Measurements from ENCODE around the gene TYMP.

DNA sequence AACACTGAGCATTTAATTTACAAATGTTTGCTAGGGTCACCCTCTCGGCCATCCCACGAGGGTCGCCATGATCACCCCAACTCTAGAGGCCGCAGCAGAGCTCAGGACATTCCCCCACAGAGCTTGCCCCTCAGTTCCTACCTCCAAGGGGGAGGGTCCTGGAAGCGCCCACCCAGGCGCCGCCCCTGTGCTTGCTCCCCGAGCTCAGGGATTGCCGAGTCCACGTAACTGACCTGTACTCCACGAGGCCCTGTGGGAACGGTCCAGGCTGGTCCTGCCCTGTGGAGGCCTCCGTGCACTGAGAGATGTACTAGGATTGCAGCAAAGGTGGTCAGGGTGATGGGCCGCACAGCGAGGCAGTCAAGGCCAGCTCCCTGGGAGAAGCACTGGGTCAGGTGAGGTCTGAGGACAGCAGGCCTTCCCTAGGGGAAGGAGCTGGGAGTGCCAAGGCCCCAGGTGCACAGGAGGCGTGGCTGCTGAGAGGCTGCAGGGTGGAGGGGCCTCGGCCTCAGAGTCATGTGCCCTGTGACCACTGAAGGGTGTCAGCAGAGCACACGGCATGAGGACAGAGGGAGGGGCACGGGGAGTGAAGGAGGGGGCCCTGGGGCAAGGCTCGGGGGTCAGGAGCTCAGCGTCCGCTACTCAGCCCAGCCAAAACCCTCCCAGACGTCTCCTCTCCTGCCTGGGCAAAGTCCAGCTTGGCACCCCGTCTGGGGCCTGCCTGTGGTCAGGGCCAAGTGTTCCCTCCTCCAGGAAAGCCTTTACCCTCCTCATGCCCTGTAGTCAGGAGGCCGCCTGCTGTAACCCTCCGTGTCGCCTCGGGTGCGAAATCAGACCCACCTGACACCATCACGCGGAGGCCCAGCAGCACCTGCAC, 45.6 kb downstream of the TYMP start:
- TF ChIP-seq SIN3A (IDR thresholded peaks at IDR 0.05; ENCODE audit: borderline replicate concordance, low read depth, low read length) (no peak), GABPA (IDR thresholded peaks at IDR 0.05; ENCODE audit: low read depth) (no peak), RAD21 (IDR thresholded peaks at IDR 0.05; ENCODE audit: low read length) (no peak), EZH2phosphoT487 (IDR thresholded peaks at IDR 0.05; ENCODE audit: borderline replicate concordance, low read depth) (no peak), YY1 (IDR thresholded peaks at IDR 0.05; ENCODE audit: low read depth) (no peak), EP300 (IDR thresholded peaks at IDR 0.05; ENCODE audit: borderline replicate concordance in 1 of 2, low read depth in 1 of 2, low read length in 1 of 2) (no peak)
- TF ChIP-seq, protein P1, sequence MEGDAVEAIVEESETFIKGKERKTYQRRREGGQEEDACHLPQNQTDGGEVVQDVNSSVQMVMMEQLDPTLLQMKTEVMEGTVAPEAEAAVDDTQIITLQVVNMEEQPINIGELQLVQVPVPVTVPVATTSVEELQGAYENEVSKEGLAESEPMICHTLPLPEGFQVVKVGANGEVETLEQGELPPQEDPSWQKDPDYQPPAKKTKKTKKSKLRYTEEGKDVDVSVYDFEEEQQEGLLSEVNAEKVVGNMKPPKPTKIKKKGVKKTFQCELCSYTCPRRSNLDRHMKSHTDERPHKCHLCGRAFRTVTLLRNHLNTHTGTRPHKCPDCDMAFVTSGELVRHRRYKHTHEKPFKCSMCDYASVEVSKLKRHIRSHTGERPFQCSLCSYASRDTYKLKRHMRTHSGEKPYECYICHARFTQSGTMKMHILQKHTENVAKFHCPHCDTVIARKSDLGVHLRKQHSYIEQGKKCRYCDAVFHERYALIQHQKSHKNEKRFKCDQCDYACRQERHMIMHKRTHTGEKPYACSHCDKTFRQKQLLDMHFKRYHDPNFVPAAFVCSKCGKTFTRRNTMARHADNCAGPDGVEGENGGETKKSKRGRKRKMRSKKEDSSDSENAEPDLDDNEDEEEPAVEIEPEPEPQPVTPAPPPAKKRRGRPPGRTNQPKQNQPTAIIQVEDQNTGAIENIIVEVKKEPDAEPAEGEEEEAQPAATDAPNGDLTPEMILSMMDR (IDR thresholded peaks at IDR 0.05), result no peak

All from SK-N-SH (cell line).